ENCODE measurements around the gene CRTAC1.

DNA sequence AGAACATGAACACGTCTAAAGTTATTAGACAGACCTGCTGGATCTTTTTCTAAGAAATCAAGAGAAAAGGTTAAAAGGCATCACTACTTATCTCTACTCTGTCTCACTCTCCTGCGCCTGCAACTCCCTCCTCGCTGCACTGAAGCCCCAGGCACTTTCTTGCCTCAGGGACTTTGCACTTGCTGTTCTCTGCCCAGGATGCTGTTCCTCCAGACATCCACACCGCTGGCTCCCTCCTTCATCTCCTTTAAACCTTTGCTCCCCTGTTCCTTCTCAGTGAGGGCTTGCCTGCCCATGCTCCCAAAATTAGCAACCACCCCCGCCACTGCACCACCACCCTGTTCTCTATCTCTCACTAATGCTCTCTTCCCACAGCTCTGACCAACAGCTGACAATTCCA, 93.4 kb downstream of the CRTAC1 start:
- no peak for TF ChIP-seq YY1 (IDR thresholded peaks at IDR 0.05)
- TF ChIP-seq, protein P1, sequence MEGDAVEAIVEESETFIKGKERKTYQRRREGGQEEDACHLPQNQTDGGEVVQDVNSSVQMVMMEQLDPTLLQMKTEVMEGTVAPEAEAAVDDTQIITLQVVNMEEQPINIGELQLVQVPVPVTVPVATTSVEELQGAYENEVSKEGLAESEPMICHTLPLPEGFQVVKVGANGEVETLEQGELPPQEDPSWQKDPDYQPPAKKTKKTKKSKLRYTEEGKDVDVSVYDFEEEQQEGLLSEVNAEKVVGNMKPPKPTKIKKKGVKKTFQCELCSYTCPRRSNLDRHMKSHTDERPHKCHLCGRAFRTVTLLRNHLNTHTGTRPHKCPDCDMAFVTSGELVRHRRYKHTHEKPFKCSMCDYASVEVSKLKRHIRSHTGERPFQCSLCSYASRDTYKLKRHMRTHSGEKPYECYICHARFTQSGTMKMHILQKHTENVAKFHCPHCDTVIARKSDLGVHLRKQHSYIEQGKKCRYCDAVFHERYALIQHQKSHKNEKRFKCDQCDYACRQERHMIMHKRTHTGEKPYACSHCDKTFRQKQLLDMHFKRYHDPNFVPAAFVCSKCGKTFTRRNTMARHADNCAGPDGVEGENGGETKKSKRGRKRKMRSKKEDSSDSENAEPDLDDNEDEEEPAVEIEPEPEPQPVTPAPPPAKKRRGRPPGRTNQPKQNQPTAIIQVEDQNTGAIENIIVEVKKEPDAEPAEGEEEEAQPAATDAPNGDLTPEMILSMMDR (IDR thresholded peaks at IDR 0.05; ENCODE audit: low read depth, low read length, missing input control), result no peak
- TF ChIP-seq TAF1 (conservative IDR thresholded peaks at IDR 0.05), result no peak
- TF ChIP-seq EGR1 (IDR thresholded peaks at IDR 0.05; ENCODE audit: low read depth in 2 of 2), result no peak
- no peak for TF ChIP-seq SP1 (IDR thresholded peaks at IDR 0.05)
- TF ChIP-seq, protein P2, sequence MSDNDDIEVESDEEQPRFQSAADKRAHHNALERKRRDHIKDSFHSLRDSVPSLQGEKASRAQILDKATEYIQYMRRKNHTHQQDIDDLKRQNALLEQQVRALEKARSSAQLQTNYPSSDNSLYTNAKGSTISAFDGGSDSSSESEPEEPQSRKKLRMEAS (IDR thresholded peaks at IDR 0.05), result no peak
- TF ChIP-seq JUND (IDR thresholded peaks at IDR 0.05), result no peak
- no peak for TF ChIP-seq GABPA (IDR thresholded peaks at IDR 0.05 in 1 of 2, conservative IDR thresholded peaks at IDR 0.05 in 1 of 2)
- TF ChIP-seq, protein P3, sequence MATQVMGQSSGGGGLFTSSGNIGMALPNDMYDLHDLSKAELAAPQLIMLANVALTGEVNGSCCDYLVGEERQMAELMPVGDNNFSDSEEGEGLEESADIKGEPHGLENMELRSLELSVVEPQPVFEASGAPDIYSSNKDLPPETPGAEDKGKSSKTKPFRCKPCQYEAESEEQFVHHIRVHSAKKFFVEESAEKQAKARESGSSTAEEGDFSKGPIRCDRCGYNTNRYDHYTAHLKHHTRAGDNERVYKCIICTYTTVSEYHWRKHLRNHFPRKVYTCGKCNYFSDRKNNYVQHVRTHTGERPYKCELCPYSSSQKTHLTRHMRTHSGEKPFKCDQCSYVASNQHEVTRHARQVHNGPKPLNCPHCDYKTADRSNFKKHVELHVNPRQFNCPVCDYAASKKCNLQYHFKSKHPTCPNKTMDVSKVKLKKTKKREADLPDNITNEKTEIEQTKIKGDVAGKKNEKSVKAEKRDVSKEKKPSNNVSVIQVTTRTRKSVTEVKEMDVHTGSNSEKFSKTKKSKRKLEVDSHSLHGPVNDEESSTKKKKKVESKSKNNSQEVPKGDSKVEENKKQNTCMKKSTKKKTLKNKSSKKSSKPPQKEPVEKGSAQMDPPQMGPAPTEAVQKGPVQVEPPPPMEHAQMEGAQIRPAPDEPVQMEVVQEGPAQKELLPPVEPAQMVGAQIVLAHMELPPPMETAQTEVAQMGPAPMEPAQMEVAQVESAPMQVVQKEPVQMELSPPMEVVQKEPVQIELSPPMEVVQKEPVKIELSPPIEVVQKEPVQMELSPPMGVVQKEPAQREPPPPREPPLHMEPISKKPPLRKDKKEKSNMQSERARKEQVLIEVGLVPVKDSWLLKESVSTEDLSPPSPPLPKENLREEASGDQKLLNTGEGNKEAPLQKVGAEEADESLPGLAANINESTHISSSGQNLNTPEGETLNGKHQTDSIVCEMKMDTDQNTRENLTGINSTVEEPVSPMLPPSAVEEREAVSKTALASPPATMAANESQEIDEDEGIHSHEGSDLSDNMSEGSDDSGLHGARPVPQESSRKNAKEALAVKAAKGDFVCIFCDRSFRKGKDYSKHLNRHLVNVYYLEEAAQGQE (IDR thresholded peaks at IDR 0.05), result no peak
- TF ChIP-seq, protein P4, sequence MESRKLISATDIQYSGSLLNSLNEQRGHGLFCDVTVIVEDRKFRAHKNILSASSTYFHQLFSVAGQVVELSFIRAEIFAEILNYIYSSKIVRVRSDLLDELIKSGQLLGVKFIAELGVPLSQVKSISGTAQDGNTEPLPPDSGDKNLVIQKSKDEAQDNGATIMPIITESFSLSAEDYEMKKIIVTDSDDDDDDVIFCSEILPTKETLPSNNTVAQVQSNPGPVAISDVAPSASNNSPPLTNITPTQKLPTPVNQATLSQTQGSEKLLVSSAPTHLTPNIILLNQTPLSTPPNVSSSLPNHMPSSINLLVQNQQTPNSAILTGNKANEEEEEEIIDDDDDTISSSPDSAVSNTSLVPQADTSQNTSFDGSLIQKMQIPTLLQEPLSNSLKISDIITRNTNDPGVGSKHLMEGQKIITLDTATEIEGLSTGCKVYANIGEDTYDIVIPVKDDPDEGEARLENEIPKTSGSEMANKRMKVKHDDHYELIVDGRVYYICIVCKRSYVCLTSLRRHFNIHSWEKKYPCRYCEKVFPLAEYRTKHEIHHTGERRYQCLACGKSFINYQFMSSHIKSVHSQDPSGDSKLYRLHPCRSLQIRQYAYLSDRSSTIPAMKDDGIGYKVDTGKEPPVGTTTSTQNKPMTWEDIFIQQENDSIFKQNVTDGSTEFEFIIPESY (IDR thresholded peaks at IDR 0.05), result no peak
- TF ChIP-seq RAD21 (IDR thresholded peaks at IDR 0.05), result no peak
- no peak for TF ChIP-seq NR2F2 (IDR thresholded peaks at IDR 0.05)

Data from liver (tissue), 3 donors.